ENCODE results near the gene APOBEC3C.

DNA sequence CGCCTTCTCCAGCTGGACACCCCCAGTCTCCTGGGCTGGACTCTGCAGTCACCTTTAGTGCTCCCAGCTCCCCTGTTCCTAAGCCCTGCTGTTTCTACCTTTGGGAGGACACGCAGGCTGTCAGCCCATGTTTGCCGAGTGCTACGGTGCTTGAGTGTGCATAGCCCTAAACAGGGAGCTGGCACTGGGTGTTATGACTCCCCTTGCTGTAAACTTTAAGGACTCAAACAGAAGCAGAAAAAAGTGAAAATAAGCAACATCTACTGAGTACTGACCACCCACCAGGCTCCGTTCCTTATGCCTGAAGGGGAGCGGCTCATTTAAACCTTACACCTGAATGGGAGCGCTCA, 39.3 kb upstream of the APOBEC3C start:
- TF ChIP-seq, protein P1, sequence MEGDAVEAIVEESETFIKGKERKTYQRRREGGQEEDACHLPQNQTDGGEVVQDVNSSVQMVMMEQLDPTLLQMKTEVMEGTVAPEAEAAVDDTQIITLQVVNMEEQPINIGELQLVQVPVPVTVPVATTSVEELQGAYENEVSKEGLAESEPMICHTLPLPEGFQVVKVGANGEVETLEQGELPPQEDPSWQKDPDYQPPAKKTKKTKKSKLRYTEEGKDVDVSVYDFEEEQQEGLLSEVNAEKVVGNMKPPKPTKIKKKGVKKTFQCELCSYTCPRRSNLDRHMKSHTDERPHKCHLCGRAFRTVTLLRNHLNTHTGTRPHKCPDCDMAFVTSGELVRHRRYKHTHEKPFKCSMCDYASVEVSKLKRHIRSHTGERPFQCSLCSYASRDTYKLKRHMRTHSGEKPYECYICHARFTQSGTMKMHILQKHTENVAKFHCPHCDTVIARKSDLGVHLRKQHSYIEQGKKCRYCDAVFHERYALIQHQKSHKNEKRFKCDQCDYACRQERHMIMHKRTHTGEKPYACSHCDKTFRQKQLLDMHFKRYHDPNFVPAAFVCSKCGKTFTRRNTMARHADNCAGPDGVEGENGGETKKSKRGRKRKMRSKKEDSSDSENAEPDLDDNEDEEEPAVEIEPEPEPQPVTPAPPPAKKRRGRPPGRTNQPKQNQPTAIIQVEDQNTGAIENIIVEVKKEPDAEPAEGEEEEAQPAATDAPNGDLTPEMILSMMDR (IDR thresholded peaks at IDR 0.05; ENCODE audit: poor library complexity, severe bottlenecking) = no peak
- TF ChIP-seq EP300 (conservative IDR thresholded peaks at IDR 0.05; ENCODE audit: poor library complexity, severe bottlenecking) (no peak), SMC3 (conservative IDR thresholded peaks at IDR 0.05; ENCODE audit: poor library complexity) (no peak)

All from neural cell (in vitro differentiated cells).